ENCODE measurements around the gene GBA3.

The GBA3 gene

GRCh38 chr4:22676063-22676462 is 16.7 kb upstream of the GBA3 start:
- Histone ChIP-seq H2AFZ (ENCODE audit: low read depth, low read length) (no peak overlapping the region), H3K4me3 (ENCODE audit: low read length) (no peak overlapping the region), H3K36me3 (ENCODE audit: insufficient read depth, low read length) (no peaks in the 10 kb centered on the region), H3K27me3 (ENCODE audit: insufficient read depth, low read length) (no peaks in the 10 kb centered on the region), H3K9me3 (ENCODE audit: low read length) (no peaks in the 10 kb centered on the region), H3K4me1 (ENCODE audit: insufficient read depth, low read length) (peaks cover 2% of the 10 kb centered on the region)

- Histone ChIP-seq H3K4me3 (ENCODE audit: low read length) (no peak overlapping the region), H3K4me1 (ENCODE audit: insufficient read depth, low read length) (peaks cover 2% of the 10 kb centered on the region), H2AFZ (ENCODE audit: low read depth, low read length) (no peak overlapping the region), H3K9me3 (ENCODE audit: low read length) (no peaks in the 10 kb centered on the region), H3K36me3 (ENCODE audit: insufficient read depth, low read length) (no peaks in the 10 kb centered on the region), H3K27me3 (ENCODE audit: insufficient read depth, low read length) (no peaks in the 10 kb centered on the region)
These were observed 15.0 kb upstream of the GBA3 start for GRCh38 chr4:22677780-22678179.

GRCh38 chr4:22678940-22679854 is 13.5 kb upstream of the GBA3 start:
- Histone ChIP-seq H3K36me3 (ENCODE audit: insufficient read depth, low read length) (no peaks in the 10 kb centered on the region), H3K4me3 (ENCODE audit: low read length) (no peak overlapping the region), H3K9me3 (ENCODE audit: low read length) (no peaks in the 10 kb centered on the region), H3K27me3 (ENCODE audit: insufficient read depth, low read length) (no peaks in the 10 kb centered on the region), H3K4me1 (ENCODE audit: insufficient read depth, low read length) (peaks cover 2% of the 10 kb centered on the region), H2AFZ (ENCODE audit: low read depth, low read length) (no peak overlapping the region)

- no peaks in the 10 kb centered on the region for H3K27me3 ChIP-seq (ENCODE audit: insufficient read depth, low read length)
- H3K9me3 ChIP-seq (ENCODE audit: low read length) = no peaks in the 10 kb centered on the region
- peaks cover 2% of the 10 kb centered on the region for H3K4me1 ChIP-seq (ENCODE audit: insufficient read depth, low read length)
- no peak overlapping the region for H3K4me3 ChIP-seq (ENCODE audit: low read length)
- H3K36me3 ChIP-seq (ENCODE audit: insufficient read depth, low read length) = no peaks in the 10 kb centered on the region
- no peak overlapping the region for H2AFZ ChIP-seq (ENCODE audit: low read depth, low read length)
These were observed 12.6 kb upstream of the GBA3 start for GRCh38 chr4:22680065-22680642.

- Histone ChIP-seq H2AFZ (ENCODE audit: low read depth, low read length) (no peak overlapping the region), H3K27me3 (ENCODE audit: insufficient read depth, low read length) (no peaks in the 10 kb centered on the region), H3K9me3 (ENCODE audit: low read length) (no peaks in the 10 kb centered on the region), H3K36me3 (ENCODE audit: insufficient read depth, low read length) (no peaks in the 10 kb centered on the region), H3K4me1 (ENCODE audit: insufficient read depth, low read length) (peaks cover 2% of the 10 kb centered on the region), H3K4me3 (ENCODE audit: low read length) (no peak overlapping the region)
These were observed 9.0 kb upstream of the GBA3 start for GRCh38 chr4:22683726-22684125.

GRCh38 chr4:22686141-22686540 is 6.6 kb upstream of the GBA3 start:
- no peaks in the 10 kb centered on the region for H3K9me3 ChIP-seq (ENCODE audit: low read length)
- no peaks in the 10 kb centered on the region for H3K4me1 ChIP-seq (ENCODE audit: insufficient read depth, low read length)
- H3K36me3 ChIP-seq (ENCODE audit: insufficient read depth, low read length) = no peaks in the 10 kb centered on the region
- no peak overlapping the region for H2AFZ ChIP-seq (ENCODE audit: low read depth, low read length)
- H3K4me3 ChIP-seq (ENCODE audit: low read length) = no peak overlapping the region
- no peaks in the 10 kb centered on the region for H3K27me3 ChIP-seq (ENCODE audit: insufficient read depth, low read length)

- no peaks in the 10 kb centered on the region for H3K27me3 ChIP-seq (ENCODE audit: insufficient read depth, low read length)
- no peaks in the 10 kb centered on the region for H3K4me1 ChIP-seq (ENCODE audit: insufficient read depth, low read length)
- H3K4me3 ChIP-seq (ENCODE audit: low read length) = no peak overlapping the region
- H2AFZ ChIP-seq (ENCODE audit: low read depth, low read length) = no peak overlapping the region
- H3K36me3 ChIP-seq (ENCODE audit: insufficient read depth, low read length) = no peaks in the 10 kb centered on the region
- H3K9me3 ChIP-seq (ENCODE audit: low read length) = no peaks in the 10 kb centered on the region
These were observed 4.5 kb upstream of the GBA3 start for GRCh38 chr4:22688236-22688635.

- H3K4me3 ChIP-seq (ENCODE audit: low read length) = no peak overlapping the region
- no peak overlapping the region for H2AFZ ChIP-seq (ENCODE audit: low read depth, low read length)
- H3K4me1 ChIP-seq (ENCODE audit: insufficient read depth, low read length) = no peaks in the 10 kb centered on the region
- H3K27me3 ChIP-seq (ENCODE audit: insufficient read depth, low read length) = no peaks in the 10 kb centered on the region
- no peaks in the 10 kb centered on the region for H3K9me3 ChIP-seq (ENCODE audit: low read length)
- H3K36me3 ChIP-seq (ENCODE audit: insufficient read depth, low read length) = no peaks in the 10 kb centered on the region
These were observed 3.3 kb upstream of the GBA3 start for GRCh38 chr4:22689428-22689827.

- Histone ChIP-seq H3K4me3 (ENCODE audit: low read length) (no peak overlapping the region), H3K9me3 (ENCODE audit: low read length) (no peaks in the 10 kb centered on the region), H3K27me3 (ENCODE audit: insufficient read depth, low read length) (no peaks in the 10 kb centered on the region), H2AFZ (ENCODE audit: low read depth, low read length) (no peak overlapping the region), H3K4me1 (ENCODE audit: insufficient read depth, low read length) (no peaks in the 10 kb centered on the region), H3K36me3 (ENCODE audit: insufficient read depth, low read length) (no peaks in the 10 kb centered on the region)
These were observed 2.3 kb downstream of the GBA3 start for GRCh38 chr4:22695029-22695428.

- Histone ChIP-seq H3K27me3 (ENCODE audit: insufficient read depth, low read length) (no peaks in the 10 kb centered on the region), H3K4me3 (ENCODE audit: low read length) (no peak overlapping the region), H3K36me3 (ENCODE audit: insufficient read depth, low read length) (no peaks in the 10 kb centered on the region), H3K9me3 (ENCODE audit: low read length) (no peaks in the 10 kb centered on the region), H3K4me1 (ENCODE audit: insufficient read depth, low read length) (no peaks in the 10 kb centered on the region), H2AFZ (ENCODE audit: low read depth, low read length) (no peak overlapping the region)
These were observed 3.2 kb downstream of the GBA3 start for GRCh38 chr4:22695917-22696316.

GRCh38 chr4:22703912-22704311 is 11.2 kb downstream of the GBA3 start:
- Histone ChIP-seq H3K9me3 (ENCODE audit: low read length) (no peaks in the 10 kb centered on the region), H2AFZ (ENCODE audit: low read depth, low read length) (no peak overlapping the region), H3K4me1 (ENCODE audit: insufficient read depth, low read length) (no peaks in the 10 kb centered on the region), H3K36me3 (ENCODE audit: insufficient read depth, low read length) (no peaks in the 10 kb centered on the region), H3K4me3 (ENCODE audit: low read length) (no peak overlapping the region), H3K27me3 (ENCODE audit: insufficient read depth, low read length) (no peaks in the 10 kb centered on the region)

- no peaks in the 10 kb centered on the region for H3K36me3 ChIP-seq (ENCODE audit: insufficient read depth, low read length)
- H2AFZ ChIP-seq (ENCODE audit: low read depth, low read length) = no peak overlapping the region
- H3K27me3 ChIP-seq (ENCODE audit: insufficient read depth, low read length) = no peaks in the 10 kb centered on the region
- H3K4me1 ChIP-seq (ENCODE audit: insufficient read depth, low read length) = no peaks in the 10 kb centered on the region
- H3K9me3 ChIP-seq (ENCODE audit: low read length) = no peaks in the 10 kb centered on the region
- H3K4me3 ChIP-seq (ENCODE audit: low read length) = no peak overlapping the region
These were observed 14.7 kb downstream of the GBA3 start for GRCh38 chr4:22707390-22707789.

GRCh38 chr4:22708961-22709360 is 16.2 kb downstream of the GBA3 start:
- no peak overlapping the region for H3K4me3 ChIP-seq (ENCODE audit: low read length)
- no peaks in the 10 kb centered on the region for H3K4me1 ChIP-seq (ENCODE audit: insufficient read depth, low read length)
- H3K36me3 ChIP-seq (ENCODE audit: insufficient read depth, low read length) = no peaks in the 10 kb centered on the region
- no peaks in the 10 kb centered on the region for H3K9me3 ChIP-seq (ENCODE audit: low read length)
- no peaks in the 10 kb centered on the region for H3K27me3 ChIP-seq (ENCODE audit: insufficient read depth, low read length)
- H2AFZ ChIP-seq (ENCODE audit: low read depth, low read length) = no peak overlapping the region
